ENCODE measurements around the gene MAP2K6.

DNA sequence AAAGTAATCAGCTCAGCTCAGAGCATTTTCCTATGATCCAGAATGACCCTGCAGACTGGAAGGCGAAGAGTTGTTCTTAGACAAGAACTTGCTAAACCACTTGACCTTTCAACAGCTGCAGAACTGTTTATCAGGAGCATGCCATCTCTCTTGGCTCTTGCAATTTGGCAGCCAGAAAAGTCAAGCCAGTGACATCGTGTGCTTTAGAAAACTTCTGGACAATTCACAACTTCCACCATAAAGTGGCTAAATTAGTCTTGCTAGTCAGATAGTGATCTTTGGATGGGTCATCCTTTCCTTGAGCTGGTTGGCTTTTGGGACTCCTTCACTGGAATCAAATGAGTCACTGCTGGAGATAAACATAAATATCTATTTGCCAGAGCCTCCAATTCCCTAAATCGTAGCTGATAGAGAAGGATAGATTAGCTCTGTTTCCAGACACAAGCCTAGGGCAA lies 146.5 kb downstream of the MAP2K6 start:
- TF ChIP-seq, protein P1, sequence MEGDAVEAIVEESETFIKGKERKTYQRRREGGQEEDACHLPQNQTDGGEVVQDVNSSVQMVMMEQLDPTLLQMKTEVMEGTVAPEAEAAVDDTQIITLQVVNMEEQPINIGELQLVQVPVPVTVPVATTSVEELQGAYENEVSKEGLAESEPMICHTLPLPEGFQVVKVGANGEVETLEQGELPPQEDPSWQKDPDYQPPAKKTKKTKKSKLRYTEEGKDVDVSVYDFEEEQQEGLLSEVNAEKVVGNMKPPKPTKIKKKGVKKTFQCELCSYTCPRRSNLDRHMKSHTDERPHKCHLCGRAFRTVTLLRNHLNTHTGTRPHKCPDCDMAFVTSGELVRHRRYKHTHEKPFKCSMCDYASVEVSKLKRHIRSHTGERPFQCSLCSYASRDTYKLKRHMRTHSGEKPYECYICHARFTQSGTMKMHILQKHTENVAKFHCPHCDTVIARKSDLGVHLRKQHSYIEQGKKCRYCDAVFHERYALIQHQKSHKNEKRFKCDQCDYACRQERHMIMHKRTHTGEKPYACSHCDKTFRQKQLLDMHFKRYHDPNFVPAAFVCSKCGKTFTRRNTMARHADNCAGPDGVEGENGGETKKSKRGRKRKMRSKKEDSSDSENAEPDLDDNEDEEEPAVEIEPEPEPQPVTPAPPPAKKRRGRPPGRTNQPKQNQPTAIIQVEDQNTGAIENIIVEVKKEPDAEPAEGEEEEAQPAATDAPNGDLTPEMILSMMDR (IDR thresholded peaks at IDR 0.05; ENCODE audit: extremely low read depth in 1 of 2, insufficient read depth in 1 of 2, low read depth in 1 of 2, low read length in 2 of 2) = no peak
- TF ChIP-seq GATA2 (IDR thresholded peaks at IDR 0.05; ENCODE audit: insufficient read depth, insufficient read length, low read depth, low read length) = peak; percentile 34

Data from endothelial cell of umbilical vein (primary cell).